Measurements from ENCODE around the gene TNFSF8.

GRCh38 chr9:114899461-114899860 lies 30.9 kb downstream of the TNFSF8 start:
- TF ChIP-seq CHD2 (IDR thresholded peaks at IDR 0.05; ENCODE audit: low read length) (no peak), CTCF (IDR thresholded peaks at IDR 0.05; ENCODE audit: control extremely low read depth in 1 of 3, insufficient read depth in 1 of 3, low read depth in 1 of 3, low read length in 3 of 3) (no peak), SRF (IDR thresholded peaks at IDR 0.05; ENCODE audit: low read depth, low read length) (no peak), TAF1 (IDR thresholded peaks at IDR 0.05; ENCODE audit: low read depth, low read length) (no peak), USF2 (IDR thresholded peaks at IDR 0.05; ENCODE audit: low read length) (no peak), NRF1 (IDR thresholded peaks at IDR 0.05; ENCODE audit: low read depth, low read length) (no peak), SUZ12 (IDR thresholded peaks at IDR 0.05; ENCODE audit: low read length) (no peak), CREB1 (IDR thresholded peaks at IDR 0.05) (no peak)

Measured in H1 (cell line).